NCI-H526 (cell line): ENCODE data around the gene RNF138.
"Not testable (repeated sequence)": the region's sequence is repeated elsewhere in the genome, so short reads cannot be mapped to it uniquely, and the experiment has no call there.

Experiments
- DNase-seq, 2 experiments: peaks; one replicate each; lab custom pipeline; 2025; lab: John Stamatoyannopoulos, UW

The RNF138 gene

GRCh38 chr18:32175265-32175664 lies 83.6 kb downstream of the RNF138 start:
- no peak for DNase-seq

- DNase-seq: not testable (repeated sequence)
Observed at GRCh38 chr18:32176745-32177144, 85.1 kb downstream of the RNF138 start.

GRCh38 chr18:32177530-32177929 lies 85.9 kb downstream of the RNF138 start:
- DNase-seq: no peak
